Activated CD4-positive, alpha-beta T cell treated with anti-CD3 and anti-CD28 coated beads, Interleukin-2, amount 10 ng/mL, durations not matched to agents 7 days and 5 days (primary cell): ENCODE results near the gene OSBPL5. TPM values are rescaled to one million over a fixed set of nuclear protein-coding genes. Genes with fewer than 3 reads are reported as not detected.

ENCODE experiments used
- CTCF ChIA-PET: fragments of 350-600 bp; sonication (Branson Sonifier 250); formaldehyde crosslinking; loops from one replicate; lab custom pipeline; 2021; ENCODE audit warnings: antibody characterized with exemption; lab: Charles Lee
- POLR2A ChIA-PET: fragments of 350-600 bp; sonication (Branson Sonifier 250); formaldehyde crosslinking; loops from one replicate; lab custom pipeline; 2021; ENCODE audit warnings: antibody characterized with exemption; lab: Charles Lee
- DNase-seq: peaks from one replicate; pipeline ENCODE4 v3.0.0-alpha.2; 2020
- H3K27ac Mint-ChIP-seq: one replicate; pipeline ENCODE4 v1.8.0; 2021; ENCODE audit warnings: mild to moderate bottlenecking, moderate library complexity, mixed read lengths
- H3K27me3 Mint-ChIP-seq: one replicate; pipeline ENCODE4 v1.8.0; 2021; ENCODE audit warnings: mixed read lengths
- H3K36me3 Mint-ChIP-seq: one replicate; pipeline ENCODE4 v1.8.0; 2021; ENCODE audit warnings: low read depth, mixed read lengths
- H3K4me1 Mint-ChIP-seq: one replicate; pipeline ENCODE4 v1.8.0; 2021; ENCODE audit warnings: mixed read lengths
- H3K4me3 Mint-ChIP-seq: one replicate; pipeline ENCODE4 v1.8.0; 2021; ENCODE audit warnings: mild to moderate bottlenecking, moderate library complexity, mixed read lengths
- H3K9me3 Mint-ChIP-seq: one replicate; pipeline ENCODE4 v1.8.0; 2021; ENCODE audit warnings: mixed read lengths
- total RNA-seq, 2 experiments: library from RNA; stranded (reverse); gene quantifications; one replicate each; pipeline ENCODE4 v1.2.3, GENCODE V29; 2021

OSBPL5 gene
- total RNA-seq, 2 experiments from 2014 or later = 9.6 to 12.0 TPM

DNA sequence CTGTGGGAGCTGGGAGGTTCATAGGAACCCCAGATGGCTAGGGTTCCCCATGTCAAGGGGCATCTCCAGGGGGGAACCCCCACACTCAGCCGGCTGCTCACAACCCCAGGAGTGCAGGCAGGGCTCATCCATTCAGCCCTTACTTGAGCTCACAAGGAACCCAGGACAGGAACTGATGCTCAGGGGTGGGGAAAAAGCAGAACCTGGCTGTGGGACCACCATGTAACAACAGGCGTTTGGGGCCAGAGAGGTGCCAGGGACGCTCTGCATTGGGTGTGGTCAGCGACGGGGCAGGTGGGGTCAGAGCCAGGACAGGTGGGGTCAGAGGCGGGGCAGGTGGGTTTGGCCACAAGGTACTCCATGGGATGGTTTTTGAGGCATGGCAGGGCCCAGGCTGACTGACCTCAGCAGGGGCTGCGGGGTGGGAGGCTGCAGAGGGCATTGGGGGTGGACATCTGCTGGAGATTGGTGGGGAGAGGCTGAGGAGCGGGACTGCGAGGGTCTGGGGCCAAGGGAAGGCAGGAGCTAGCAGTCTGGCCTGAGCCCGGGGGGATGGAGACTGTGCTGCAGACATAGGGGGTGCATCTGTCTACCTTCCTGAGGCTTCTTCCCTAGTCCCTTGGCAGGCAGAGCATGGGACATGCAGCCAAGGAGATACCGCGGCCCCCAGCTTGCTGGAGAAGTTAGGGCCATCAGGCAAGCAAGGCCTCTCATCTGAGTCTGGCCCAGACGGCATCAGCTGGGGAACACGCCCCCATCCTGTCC lies 73.8 kb downstream of the OSBPL5 start:
- CTCF ChIA-PET = interaction anchor here (0.6 to 4.9 kb wide), 28 partner anchors 8 to 559 kb away, joined by 3 to 31 read pairs (median 4); partner anchors contain the start of gene PHLDA2
- POLR2A ChIA-PET = interaction anchor here (0.8 to 1.1 kb wide), 2 partner anchors 54 to 115 kb away, joined by 3 read pairs; no protein-coding TSS in a partner anchor
- H3K27ac Mint-ChIP-seq = peak overlapping the region; percentile 25
- no peak overlapping the region for H3K4me3 Mint-ChIP-seq
- H3K4me1 Mint-ChIP-seq = peaks cover 7% of the 10 kb centered on the region
- no peaks in the 10 kb centered on the region for H3K9me3 Mint-ChIP-seq
- no peak for DNase-seq
- H3K27me3 Mint-ChIP-seq = no peaks in the 10 kb centered on the region
- no peaks in the 10 kb centered on the region for H3K36me3 Mint-ChIP-seq

DNA sequence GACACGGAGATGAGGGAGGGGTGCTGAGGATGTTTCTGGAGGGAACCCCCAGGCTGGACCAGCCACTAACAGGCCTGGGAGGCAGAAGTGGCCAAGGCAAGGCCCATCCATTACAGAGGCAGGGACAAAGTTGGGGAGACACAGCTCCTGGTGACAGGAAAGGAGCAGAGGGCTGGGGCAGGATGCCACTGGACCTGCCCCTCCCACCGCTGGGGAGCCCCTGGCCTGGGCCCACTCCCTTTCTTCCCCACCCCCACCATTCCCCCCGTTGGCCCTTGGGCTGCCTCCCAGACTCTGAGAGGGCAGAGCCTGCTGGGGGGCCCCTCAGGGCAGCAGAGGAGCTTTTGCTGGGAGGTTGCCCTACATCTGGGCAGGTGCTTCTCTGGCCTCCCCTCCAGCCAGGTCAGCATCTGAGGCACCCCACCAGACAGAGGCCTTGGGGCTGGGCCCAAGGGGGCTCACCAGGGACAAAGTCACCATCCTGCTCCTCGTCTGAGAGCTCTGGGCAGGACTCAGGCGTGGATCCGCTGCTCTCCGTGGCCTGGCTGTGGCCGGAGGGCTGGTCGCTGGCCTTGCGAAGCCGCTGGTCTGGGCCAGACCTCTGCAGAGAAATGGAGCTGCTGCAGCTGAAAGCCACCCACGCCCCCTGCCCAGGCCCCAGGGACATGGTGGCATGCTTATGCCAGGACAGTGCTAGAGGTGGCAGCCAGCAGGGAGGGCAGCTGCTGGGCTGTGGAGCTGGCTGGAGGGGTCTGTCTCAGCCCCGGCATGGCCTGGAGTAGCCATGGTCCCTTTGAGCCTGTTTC lies 74.8 kb downstream of the OSBPL5 start:
- Mint-ChIP-seq H3K4me3 (no peak overlapping the region), H3K4me1 (peaks cover 7% of the 10 kb centered on the region), H3K36me3 (no peaks in the 10 kb centered on the region), H3K27me3 (no peaks in the 10 kb centered on the region), H3K27ac (no peak overlapping the region), H3K9me3 (no peaks in the 10 kb centered on the region)
- DNase-seq = no peak
- POLR2A ChIA-PET = no interaction called here
- CTCF ChIA-PET = interaction anchor here (0.6 to 4.9 kb wide), 14 partner anchors 12 to 558 kb away, joined by 3 to 31 read pairs (median 5); partner anchors contain the start of gene PHLDA2

DNA sequence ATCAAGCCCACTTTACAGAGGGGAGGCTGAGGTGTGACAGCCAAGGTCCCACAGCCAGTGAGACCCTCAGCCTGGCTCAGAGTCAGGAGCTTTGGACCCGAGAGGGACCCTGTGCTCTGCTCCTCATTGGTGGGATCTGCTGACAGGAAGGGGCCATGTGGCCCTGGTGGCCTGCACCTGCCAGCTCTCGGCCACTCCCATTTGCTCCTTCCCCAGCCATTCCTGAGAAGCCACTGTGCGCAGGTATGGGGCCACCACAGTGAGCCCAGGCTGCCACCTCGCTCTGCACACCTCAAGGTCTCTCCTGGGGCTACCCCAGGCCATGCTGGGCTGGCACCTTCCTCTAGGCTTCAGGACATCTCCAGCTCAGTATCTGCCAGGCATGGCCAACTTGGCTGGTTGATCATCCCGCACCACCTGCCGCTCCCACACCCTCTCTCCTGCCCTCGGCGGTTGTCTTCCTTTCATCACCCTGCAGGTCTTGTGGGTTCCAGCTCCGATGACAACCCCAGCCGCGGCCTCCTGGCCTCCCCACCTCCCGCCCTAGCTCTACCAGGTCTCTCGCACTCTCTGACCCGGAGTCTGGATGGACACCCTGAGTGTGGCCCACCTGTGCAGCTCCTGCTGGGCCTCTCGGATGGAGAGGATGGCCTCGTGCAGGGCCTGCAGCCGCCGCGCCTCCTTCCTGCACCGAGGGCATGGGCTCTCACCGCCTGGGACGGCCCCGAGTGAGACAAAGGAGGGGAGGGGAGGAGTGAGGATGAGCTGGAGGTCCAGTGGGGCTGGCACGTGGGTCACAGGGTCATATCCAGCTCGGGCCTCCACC lies 75.7 kb downstream of the OSBPL5 start:
- ChIA-PET POLR2A (no interaction called here), CTCF (interaction anchor here (0.7 to 4.9 kb wide), 7 partner anchors 11 to 557 kb away, joined by 3 to 31 read pairs (median 3); no protein-coding TSS in a partner anchor)
- H3K4me3 Mint-ChIP-seq = no peak overlapping the region
- no peaks in the 10 kb centered on the region for H3K9me3 Mint-ChIP-seq
- no peak for DNase-seq
- no peaks in the 10 kb centered on the region for H3K27me3 Mint-ChIP-seq
- H3K27ac Mint-ChIP-seq = no peak overlapping the region
- peaks cover 7% of the 10 kb centered on the region for H3K4me1 Mint-ChIP-seq
- no peaks in the 10 kb centered on the region for H3K36me3 Mint-ChIP-seq

DNA sequence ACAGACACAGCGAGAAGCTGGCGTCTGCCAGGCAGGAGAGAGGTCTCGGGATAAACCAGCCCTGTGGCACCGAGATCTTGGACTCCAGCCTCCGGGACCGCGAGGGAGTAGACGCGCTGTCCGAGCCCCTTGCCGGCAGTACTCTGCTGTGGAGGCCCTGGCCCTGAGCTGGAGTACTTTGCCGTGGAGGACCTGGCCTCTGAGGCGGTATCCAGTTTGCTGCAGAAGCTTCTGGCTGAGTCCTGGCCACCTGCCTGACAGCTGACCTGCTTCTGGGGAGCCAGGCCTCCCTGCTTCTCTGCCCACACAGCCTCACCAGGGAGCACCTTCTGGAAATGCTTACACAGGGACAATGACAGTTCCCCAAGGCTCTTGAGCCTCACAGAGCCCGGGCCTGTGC lies 76.3 kb downstream of the OSBPL5 start:
- Mint-ChIP-seq H3K9me3 (no peaks in the 10 kb centered on the region), H3K27ac (no peak overlapping the region), H3K4me1 (peaks cover 7% of the 10 kb centered on the region), H3K4me3 (no peak overlapping the region), H3K27me3 (no peaks in the 10 kb centered on the region), H3K36me3 (no peaks in the 10 kb centered on the region)
- POLR2A ChIA-PET = interaction anchor here (0.6 kb wide), 1 partner anchor 115 kb away, joined by 3 read pairs; no protein-coding TSS in a partner anchor
- CTCF ChIA-PET = interaction anchor here (0.9 to 4.9 kb wide), 5 partner anchors 11 to 556 kb away, joined by 3 to 31 read pairs (median 3); no protein-coding TSS in a partner anchor
- no peak for DNase-seq

DNA sequence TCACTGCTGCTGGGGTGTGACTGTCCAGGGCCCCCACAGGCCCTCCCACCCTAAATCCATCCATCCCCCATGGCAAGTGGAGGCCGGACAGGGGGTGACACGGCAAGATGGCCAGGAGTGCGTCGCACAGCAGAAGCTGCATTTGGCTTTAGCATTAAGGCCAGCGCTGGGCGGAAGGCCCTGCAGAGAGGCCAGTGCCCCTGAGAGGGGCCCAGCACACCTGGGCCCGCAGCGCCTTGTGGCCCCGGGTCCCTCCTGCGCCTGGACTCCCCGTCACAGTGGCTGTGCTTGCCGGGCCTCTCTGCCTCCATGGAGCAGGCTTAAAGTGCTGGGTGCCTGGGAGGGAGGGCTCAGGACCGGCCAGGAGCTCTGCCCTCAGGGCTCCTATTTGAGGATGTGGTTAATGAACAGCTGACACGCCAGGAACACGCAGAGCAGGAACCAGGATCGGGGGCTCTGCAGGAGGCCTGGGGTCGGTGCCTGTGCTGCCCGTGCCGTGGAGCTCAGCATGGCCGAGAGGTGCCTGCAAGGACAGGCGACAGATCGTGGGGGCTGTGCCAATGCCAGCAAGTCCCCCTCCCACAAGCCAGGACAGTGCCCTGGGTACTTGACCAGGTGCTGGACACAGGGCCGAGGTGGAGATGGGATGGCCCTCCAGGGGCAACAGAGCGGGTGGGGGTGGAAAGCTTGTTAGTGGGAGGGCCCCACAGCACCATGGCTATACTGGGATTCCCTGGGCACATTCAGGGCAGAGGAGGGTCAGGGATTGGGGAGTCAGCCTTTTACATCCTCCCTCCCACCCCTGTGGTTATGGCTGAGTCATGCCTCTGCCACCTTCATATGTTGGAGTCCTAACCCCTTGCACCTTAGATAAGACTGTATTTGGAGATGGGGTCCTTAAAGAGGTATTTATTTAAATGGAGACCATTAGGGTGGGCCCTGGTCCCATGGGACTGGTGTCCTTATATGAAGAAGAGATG lies 77.0 kb downstream of the OSBPL5 start:
- H3K27ac Mint-ChIP-seq = no peak overlapping the region
- H3K27me3 Mint-ChIP-seq = no peaks in the 10 kb centered on the region
- CTCF ChIA-PET = interaction anchor here (0.9 to 4.9 kb wide), 2 partner anchors 38 to 51 kb away, joined by 3 to 24 read pairs; no protein-coding TSS in a partner anchor

DNA sequence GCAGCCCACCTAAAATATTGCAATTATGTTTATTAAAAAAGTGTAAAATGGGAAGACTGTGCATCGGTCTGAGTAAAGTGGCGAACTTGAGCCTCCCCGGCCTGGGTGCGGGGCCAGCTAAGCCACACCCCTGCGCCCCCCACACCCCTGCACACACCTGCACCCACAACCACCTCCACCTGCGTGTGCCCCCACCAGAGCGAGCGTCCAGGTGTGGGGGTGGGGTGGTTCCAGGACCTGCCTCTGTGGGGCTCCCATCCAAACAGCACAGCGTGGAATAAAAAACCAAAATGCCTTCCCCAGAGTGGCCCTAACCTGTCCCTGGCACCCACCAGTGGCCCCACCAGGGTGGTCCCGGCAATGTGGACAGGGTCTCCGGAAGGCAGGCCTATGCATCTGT lies 77.7 kb downstream of the OSBPL5 start:
- H3K4me1 Mint-ChIP-seq = peaks cover 7% of the 10 kb centered on the region
- no peaks in the 10 kb centered on the region for H3K36me3 Mint-ChIP-seq
- no peaks in the 10 kb centered on the region for H3K9me3 Mint-ChIP-seq
- no peak for DNase-seq
- H3K4me3 Mint-ChIP-seq = no peak overlapping the region
- CTCF ChIA-PET = interaction anchor here (1.4 to 1.5 kb wide), 2 partner anchors 195 to 554 kb away, joined by 3 read pairs; no protein-coding TSS in a partner anchor
- H3K27me3 Mint-ChIP-seq = no peaks in the 10 kb centered on the region
- H3K27ac Mint-ChIP-seq = no peak overlapping the region
- POLR2A ChIA-PET = no interaction called here

More for the DNA sequence above, 77.0 kb downstream of the OSBPL5 start:
- POLR2A ChIA-PET = interaction anchor here (0.6 kb wide), 1 partner anchor 114 kb away, joined by 3 read pairs; no protein-coding TSS in a partner anchor
- DNase-seq = no peak
- no peak overlapping the region for H3K4me3 Mint-ChIP-seq
- H3K36me3 Mint-ChIP-seq = no peaks in the 10 kb centered on the region
- H3K9me3 Mint-ChIP-seq = no peaks in the 10 kb centered on the region
- H3K4me1 Mint-ChIP-seq = peaks cover 7% of the 10 kb centered on the region

DNA sequence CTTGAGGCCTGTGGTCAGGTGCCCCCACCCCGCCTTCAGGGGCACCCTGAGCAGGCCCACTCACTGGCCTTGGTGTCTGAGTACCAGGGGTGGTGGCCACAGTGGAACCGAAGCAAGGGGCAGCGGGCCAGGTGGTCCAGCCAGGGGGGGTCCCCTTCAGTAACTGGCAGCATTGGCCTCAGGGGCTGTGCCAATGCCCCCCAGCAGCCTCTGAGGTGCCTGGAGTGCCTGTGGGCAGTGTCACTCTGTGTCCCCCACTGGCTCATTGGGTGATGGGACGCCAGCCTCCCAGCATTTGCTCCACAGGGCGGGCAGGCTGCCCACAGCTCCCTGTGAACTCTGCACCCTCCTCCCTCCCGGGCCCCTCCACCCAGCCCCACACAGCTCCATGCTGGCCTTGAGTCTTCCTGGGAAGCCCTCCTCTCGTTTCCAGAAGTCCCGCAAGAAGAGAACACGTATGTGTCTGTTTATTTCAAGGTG lies 78.4 kb downstream of the OSBPL5 start:
- H3K27me3 Mint-ChIP-seq = no peaks in the 10 kb centered on the region
- no peaks in the 10 kb centered on the region for H3K9me3 Mint-ChIP-seq
- H3K36me3 Mint-ChIP-seq = no peaks in the 10 kb centered on the region
- DNase-seq = no peak
- ChIA-PET POLR2A (no interaction called here), CTCF (interaction anchor here (1.4 to 1.5 kb wide), 2 partner anchors 194 to 554 kb away, joined by 3 read pairs; no protein-coding TSS in a partner anchor)
- H3K4me3 Mint-ChIP-seq = no peak overlapping the region
- peaks cover 5% of the 10 kb centered on the region for H3K4me1 Mint-ChIP-seq
- H3K27ac Mint-ChIP-seq = no peak overlapping the region

DNA sequence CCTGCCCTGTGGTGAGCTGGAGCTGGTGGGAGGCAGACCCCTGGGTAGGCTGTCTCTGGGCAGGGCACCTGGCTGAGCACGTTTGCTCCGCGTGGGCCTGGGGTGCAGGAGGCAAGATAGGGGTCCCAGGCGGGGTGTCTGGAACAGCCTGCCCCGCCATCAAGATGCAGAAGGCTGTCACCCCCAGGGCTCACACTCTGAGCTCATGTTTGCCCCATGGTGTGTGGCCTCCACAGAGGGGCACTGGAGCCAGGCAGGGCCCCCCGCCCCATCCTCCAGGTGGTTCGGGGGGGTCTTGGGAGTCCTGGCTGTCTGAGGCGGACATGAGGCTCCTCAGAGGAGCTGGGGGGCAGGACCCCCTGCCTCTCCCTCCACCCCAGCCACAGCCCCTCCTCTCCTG lies 79.0 kb downstream of the OSBPL5 start:
- H3K27me3 Mint-ChIP-seq = no peaks in the 10 kb centered on the region
- no peak overlapping the region for H3K4me3 Mint-ChIP-seq
- DNase-seq = no peak
- no peaks in the 10 kb centered on the region for H3K36me3 Mint-ChIP-seq
- H3K27ac Mint-ChIP-seq = no peak overlapping the region
- no peaks in the 10 kb centered on the region for H3K9me3 Mint-ChIP-seq
- H3K4me1 Mint-ChIP-seq = peaks cover 2% of the 10 kb centered on the region
- CTCF ChIA-PET = interaction anchor here (0.9 to 1.5 kb wide), 5 partner anchors 29 to 553 kb away, joined by 3 to 4 read pairs (median 3); partner anchors contain the start of gene CARS1
- POLR2A ChIA-PET = no interaction called here

DNA sequence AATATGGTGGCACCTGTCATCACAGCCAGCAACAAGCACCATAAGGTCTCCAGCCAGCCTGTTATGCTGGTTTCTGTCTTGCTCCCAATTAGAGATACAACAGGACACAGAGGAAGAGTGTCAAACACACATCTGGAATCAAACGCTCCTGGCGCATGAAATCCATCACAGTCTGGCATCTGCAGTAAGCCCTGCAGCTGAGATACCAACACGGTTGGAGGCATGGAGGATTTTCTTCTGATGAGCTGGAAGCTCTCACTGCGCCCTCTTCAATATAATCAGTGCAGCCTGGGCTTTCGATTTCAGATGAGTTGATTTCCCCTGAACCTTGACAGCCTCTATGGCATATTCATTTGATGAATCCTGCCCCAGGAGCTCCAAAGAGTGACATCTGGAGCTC lies 80.1 kb downstream of the OSBPL5 start:
- POLR2A ChIA-PET = no interaction called here
- no peak overlapping the region for H3K27ac Mint-ChIP-seq
- CTCF ChIA-PET = interaction anchor here (1.2 to 1.3 kb wide), 2 partner anchors 28 to 155 kb away, joined by 3 to 4 read pairs; partner anchors contain the start of gene CARS1

DNA sequence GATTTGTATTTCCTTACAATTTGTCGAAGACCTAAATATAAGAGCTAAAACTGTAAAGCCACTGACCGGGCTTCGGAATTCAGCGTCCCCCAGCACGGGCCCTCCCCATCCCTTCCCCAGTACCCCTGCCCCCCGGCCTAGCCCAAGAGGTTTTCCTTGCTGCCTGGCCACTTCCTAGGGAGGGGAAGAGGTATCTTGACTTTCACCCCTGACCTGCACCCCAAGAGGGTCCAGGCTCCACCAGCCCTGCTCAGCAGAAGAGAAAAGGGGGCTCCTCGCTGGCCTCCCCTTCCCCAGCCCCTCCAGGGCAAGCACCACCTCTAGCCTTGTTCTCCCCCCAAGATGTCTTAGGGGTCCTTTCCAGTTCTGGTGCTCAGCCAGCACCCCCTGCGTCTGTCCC lies 81.8 kb downstream of the OSBPL5 start:
- Mint-ChIP-seq H3K4me3 (no peak overlapping the region), H3K36me3 (no peaks in the 10 kb centered on the region), H3K9me3 (no peaks in the 10 kb centered on the region), H3K27me3 (peaks cover 11% of the 10 kb centered on the region), H3K4me1 (no peaks in the 10 kb centered on the region), H3K27ac (no peak overlapping the region)
- CTCF ChIA-PET = interaction anchor here (1.0 kb wide), 1 partner anchor 8 kb away, joined by 4 read pairs; no protein-coding TSS in a partner anchor
- POLR2A ChIA-PET = no interaction called here
- DNase-seq = no peak

More for the DNA sequence above, 80.1 kb downstream of the OSBPL5 start:
- H3K4me3 Mint-ChIP-seq = no peak overlapping the region
- H3K36me3 Mint-ChIP-seq = no peaks in the 10 kb centered on the region
- peaks cover 8% of the 10 kb centered on the region for H3K27me3 Mint-ChIP-seq
- no peaks in the 10 kb centered on the region for H3K9me3 Mint-ChIP-seq
- no peaks in the 10 kb centered on the region for H3K4me1 Mint-ChIP-seq
- no peak for DNase-seq

DNA sequence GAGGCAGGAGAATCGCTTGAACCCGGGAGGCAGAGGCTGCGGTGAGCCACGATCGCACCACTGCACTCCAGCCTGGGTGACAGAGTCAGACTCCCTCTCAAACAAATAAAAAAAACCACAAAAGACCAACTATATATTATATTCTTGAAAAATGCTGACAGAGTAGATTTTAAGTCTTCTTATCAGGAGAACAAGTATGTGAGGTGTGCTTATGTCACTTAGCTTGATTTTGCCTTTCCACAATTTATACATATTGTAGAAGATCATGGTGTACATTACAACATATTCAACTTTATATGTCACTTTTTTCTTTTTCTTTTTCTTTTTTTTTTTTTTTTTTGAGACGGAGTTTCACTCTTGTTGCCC lies 83.7 kb downstream of the OSBPL5 start:
- POLR2A ChIA-PET = no interaction called here
- DNase-seq = no peak
- H3K4me1 Mint-ChIP-seq = no peaks in the 10 kb centered on the region
- H3K9me3 Mint-ChIP-seq = no peaks in the 10 kb centered on the region
- H3K4me3 Mint-ChIP-seq = no peak overlapping the region
- CTCF ChIA-PET = interaction anchor here (0.7 kb wide), 3 partner anchors 9 to 537 kb away, joined by 3 to 4 read pairs (median 3); no protein-coding TSS in a partner anchor
- H3K27me3 Mint-ChIP-seq = peaks cover 11% of the 10 kb centered on the region
- no peak overlapping the region for H3K27ac Mint-ChIP-seq
- H3K36me3 Mint-ChIP-seq = no peaks in the 10 kb centered on the region
